Measurements from ENCODE around the gene ECEL1.

The ECEL1 gene

DNA sequence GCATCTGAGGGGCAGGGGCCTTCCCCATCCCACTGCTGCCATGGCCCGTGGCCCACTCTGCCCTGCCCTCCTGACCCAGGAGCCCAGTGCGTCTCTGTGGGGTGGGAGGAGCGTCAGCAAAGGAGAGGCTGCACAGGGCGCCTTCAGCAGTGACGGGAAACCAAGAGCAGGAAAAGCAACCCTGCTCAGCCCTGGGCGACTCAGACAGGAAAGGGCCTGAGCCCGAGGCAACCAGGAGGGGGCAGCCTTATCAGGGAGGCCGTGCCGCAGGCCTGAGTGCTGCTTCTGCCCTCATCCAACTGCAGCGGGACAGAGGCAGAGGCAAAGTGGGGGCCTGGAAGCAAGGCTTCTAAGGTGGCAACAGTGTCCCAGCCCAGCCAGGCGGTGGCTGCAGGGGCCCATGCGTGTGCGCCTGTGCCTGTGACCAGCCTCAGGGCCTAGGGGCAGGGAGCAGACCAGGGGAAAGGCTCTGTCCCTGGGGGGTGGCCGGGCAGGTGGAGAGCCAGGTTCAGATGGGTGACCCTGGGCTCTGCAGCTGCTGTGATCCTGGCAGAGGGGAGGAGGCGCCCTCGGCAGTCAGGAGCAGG is 54.9 kb downstream of the ECEL1 start:
- POLR2A ChIA-PET: no interaction called here
- TF ChIP-seq FOXK2 (IDR thresholded peaks at IDR 0.05) (no peak), HDGF (IDR thresholded peaks at IDR 0.05; ENCODE audit: borderline replicate concordance) (no peak), L3MBTL2 (conservative IDR thresholded peaks at IDR 0.05) (no peak), FOXA1 (IDR thresholded peaks at IDR 0.05) (no peak), PKNOX1 (IDR thresholded peaks at IDR 0.05) (no peak), LEF1 (IDR thresholded peaks at IDR 0.05; ENCODE audit: borderline replicate concordance) (no peak), CTBP1 (IDR thresholded peaks at IDR 0.05; ENCODE audit: borderline replicate concordance) (no peak), TARDBP (IDR thresholded peaks at IDR 0.05) (no peak), NFRKB (IDR thresholded peaks at IDR 0.05) (no peak)
- CTCF ChIA-PET: no interaction called here
- no peak for DNase-seq (ENCODE audit: extremely low spot score)

DNA sequence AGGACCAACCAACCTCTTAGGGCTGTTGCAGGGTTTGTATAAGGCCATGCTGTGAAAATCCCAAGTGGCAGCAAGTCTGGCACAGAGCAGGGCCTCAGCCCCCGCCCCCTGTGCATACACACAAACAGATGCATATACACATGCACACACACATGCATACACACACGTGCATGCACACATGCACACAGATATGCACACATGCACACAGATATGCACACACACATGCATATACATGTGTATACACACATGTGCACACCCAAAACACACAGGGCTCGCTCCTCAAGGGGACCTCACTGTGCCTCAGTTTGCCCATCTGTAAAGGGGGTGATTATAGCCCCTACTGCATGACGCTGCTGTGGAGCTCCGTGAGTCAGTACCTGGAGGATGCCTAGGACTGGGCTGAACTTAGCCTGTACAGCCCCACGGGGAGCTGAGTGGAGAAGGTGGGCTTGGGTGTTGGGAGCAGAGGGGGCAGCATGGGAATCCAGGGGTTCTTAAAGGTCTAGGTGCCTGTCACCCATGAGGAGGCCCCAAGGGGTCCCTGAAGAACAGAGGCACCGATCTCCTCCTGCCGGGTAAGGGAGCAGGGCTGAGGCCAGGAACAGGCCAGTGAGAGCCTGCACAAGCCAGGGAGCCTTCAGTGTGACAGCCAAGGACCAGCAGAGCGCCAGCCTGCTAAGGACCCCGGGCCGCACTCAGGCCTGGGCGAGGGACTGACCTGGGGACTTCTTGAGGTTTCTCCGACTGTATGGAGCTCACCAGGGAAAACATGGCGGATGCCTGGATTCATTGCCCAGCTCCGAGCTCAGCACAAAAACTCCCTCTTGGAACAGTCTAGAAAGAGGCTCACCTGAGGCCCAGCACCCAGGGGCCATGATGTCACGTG is 55.7 kb downstream of the ECEL1 start:
- TF ChIP-seq PKNOX1 (IDR thresholded peaks at IDR 0.05): no peak
- no peak for TF ChIP-seq FOXA1 (IDR thresholded peaks at IDR 0.05)
- TF ChIP-seq HDGF (IDR thresholded peaks at IDR 0.05; ENCODE audit: borderline replicate concordance): no peak
- TF ChIP-seq L3MBTL2 (conservative IDR thresholded peaks at IDR 0.05): no peak
- no peak for TF ChIP-seq NFRKB (IDR thresholded peaks at IDR 0.05)
- no peak for TF ChIP-seq BHLHE40 (IDR thresholded peaks at IDR 0.05; ENCODE audit: borderline replicate concordance)
- no peak for TF ChIP-seq LEF1 (IDR thresholded peaks at IDR 0.05; ENCODE audit: borderline replicate concordance)
- no peak for TF ChIP-seq FOXK2 (IDR thresholded peaks at IDR 0.05)
- no peak for TF ChIP-seq ELF4 (IDR thresholded peaks at IDR 0.05)
- no peak for TF ChIP-seq ARNT (IDR thresholded peaks at IDR 0.05)
- no peak for TF ChIP-seq FOXM1 (IDR thresholded peaks at IDR 0.05; ENCODE audit: borderline replicate concordance)
- TF ChIP-seq SP1 (IDR thresholded peaks at IDR 0.05): no peak
- no peak for TF ChIP-seq SUZ12 (IDR thresholded peaks at IDR 0.05)
- ChIA-PET POLR2A (no interaction called here), CTCF (no interaction called here)
- no peak for DNase-seq (ENCODE audit: extremely low spot score)
